Esophagus (tissue), 2 donors: ENCODE data around the gene SLCO3A1. TPM values are rescaled to one million over a fixed set of nuclear protein-coding genes. Genes with fewer than 3 reads are reported as not detected.
A peak's percentile ranks its signal among the peaks of the same experiment; 100 is the strongest.

Source experiments
- H3K27ac ChIP-seq, 2 donors: one replicate each; pipeline ENCODE4 v1.5.1; 2013; ENCODE audit warnings: low read depth in 2 of 2, mild to moderate bottlenecking in 2 of 2, inconsistent platforms in 1 of 2, low read length in 1 of 2, moderate library complexity in 1 of 2
- H3K27me3 ChIP-seq, 2 donors: one replicate each; pipeline ENCODE4 v1.6.1; 2013; ENCODE audit warnings: low read length in 2 of 2, control low read depth in 1 of 2, mild to moderate bottlenecking in 1 of 2; ENCODE audit not compliant: insufficient read depth in 2 of 2, control insufficient read depth in 1 of 2
- H3K36me3 ChIP-seq, 2 donors: one replicate each; pipeline ENCODE4 v1.6.1; 2013; ENCODE audit warnings: low read length in 1 of 2; ENCODE audit not compliant: control insufficient read depth in 2 of 2, insufficient read depth in 2 of 2
- H3K4me1 ChIP-seq, 2 donors: one replicate each; pipeline ENCODE4 v1.6.1; 2013; ENCODE audit warnings: low read length in 1 of 2; ENCODE audit not compliant: control insufficient read depth in 2 of 2, insufficient read depth in 2 of 2
- H3K4me3 ChIP-seq, 2 donors: one replicate each; pipeline ENCODE4 v1.5.1; 2013; ENCODE audit warnings: low read length in 2 of 2, mild to moderate bottlenecking in 2 of 2, low read depth in 1 of 2, moderate library complexity in 1 of 2
- H3K9me3 ChIP-seq, 2 donors: one replicate each; pipeline ENCODE4 v1.6.1; 2013; ENCODE audit warnings: mild to moderate bottlenecking in 2 of 2, low read depth in 1 of 2, low read length in 1 of 2, moderate library complexity in 1 of 2; ENCODE audit not compliant: control insufficient read depth in 2 of 2, insufficient read depth in 1 of 2
- WGBS, 2 donors: extraction: QIAGEN DNeasy Blood & Tissue Kit; methylation state at CpG; one replicate each; pipeline ENCODE4 v1.1.7; 2013; 5-methylcytosine and 5-hydroxymethylcytosine counted together
- polyA plus RNA-seq, 2 donors: library from polyadenylated mRNA; stranded (reverse); fragments of 200-250 nt; gene quantifications; one replicate each; pipeline ENCODE4 v1.2.3, GENCODE V29; 2013
- donor health status: healthy with polysubstance abuse.
- donor health status: Bipolar disorder and iron deficiency.

Gene SLCO3A1
- polyA plus RNA-seq, result 10 to 100 TPM; 18.2 to 18.5 TPM

DNA sequence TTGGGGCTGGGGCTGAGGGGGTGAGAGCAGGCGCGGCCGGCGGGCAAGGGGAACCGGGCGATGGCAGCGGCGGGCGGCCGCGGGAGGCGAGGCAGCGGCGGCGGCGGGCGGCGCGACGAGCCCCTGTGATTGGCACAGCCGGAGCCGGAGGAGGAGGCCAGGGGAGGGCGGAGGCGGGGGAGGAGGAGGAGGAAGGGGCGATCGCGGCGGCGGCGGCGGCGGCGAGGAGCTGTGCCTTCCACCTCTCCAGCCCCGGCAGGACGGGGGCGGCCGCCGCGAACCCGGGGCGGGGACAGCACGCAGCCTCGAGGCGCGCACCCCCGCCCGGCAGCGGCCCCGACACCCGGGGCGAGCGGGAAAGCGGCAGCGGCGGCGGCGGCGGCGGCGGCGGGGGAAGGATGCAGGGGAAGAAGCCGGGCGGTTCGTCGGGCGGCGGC is at the start of gene SLCO3A1:
Gene SLCO3A1 (plus strand): TSS at position 198 of the 437 bp plus-strand sequence.
- no peaks in the 10 kb centered on the region for H3K27me3 ChIP-seq
- no peaks in the 10 kb centered on the region for H3K9me3 ChIP-seq
- peak within 1 kb of the TSS; percentile 76 to 94 for H3K4me3 ChIP-seq
- peak within 1 kb of the TSS; percentile 96 to 98 for H3K27ac ChIP-seq
- 1% methylated on average over 32 to 67 of the region's 67 CpGs for WGBS, 2 donors
- H3K36me3 ChIP-seq, result no peaks in the 10 kb centered on the region
- peaks cover 4 to 10% of the 10 kb centered on the region in 2 donors for H3K4me1 ChIP-seq

DNA sequence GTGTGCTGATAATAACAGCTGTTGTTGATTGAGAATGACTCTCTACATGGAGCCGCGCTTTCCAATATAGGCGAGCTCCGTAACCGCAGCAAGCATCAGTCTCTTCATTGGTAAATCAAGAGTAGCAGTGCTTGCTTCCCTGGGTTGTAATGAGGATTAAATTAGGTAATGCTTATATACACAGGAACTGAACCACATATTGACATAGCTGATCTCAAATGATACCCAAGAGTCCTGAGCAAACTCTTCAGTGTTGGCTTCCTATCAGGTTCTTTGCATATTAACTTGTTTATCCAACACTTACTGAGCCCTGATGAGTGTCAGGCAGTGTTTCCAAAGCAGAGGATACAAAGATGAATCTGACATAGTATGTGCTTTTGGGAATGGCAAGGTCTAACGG is 46.4 kb upstream of the SLCO3A1 start:
- Histone ChIP-seq H3K9me3 (no peaks in the 10 kb centered on the region), H3K4me1 (no peaks in the 10 kb centered on the region), H3K4me3 (no peak overlapping the region), H3K36me3 (no peaks in the 10 kb centered on the region), H3K27ac (no peak overlapping the region), H3K27me3 (no peaks in the 10 kb centered on the region)
- WGBS, 2 donors, result 73 to 86% methylated on average over 6 of the region's 6 CpGs

DNA sequence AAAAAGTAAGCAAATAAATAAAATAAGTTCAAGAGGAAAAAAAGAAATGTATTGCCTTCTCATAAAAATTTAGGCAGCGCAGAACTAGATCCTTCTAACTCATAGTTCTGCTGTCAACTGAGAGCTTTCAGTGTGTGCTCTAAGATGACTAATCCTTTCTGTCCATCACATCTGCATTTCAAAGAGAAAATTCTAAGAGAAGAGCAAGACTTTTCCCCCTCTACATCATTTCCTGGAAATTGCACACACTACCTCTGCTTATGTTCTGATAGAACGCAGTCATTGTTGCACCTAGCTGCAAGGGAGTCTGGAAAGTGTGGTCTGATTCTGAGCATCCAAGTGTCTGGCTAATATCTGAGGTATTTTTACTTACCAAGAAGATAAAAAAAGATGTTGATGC is 39.6 kb upstream of the SLCO3A1 start:
- no peaks in the 10 kb centered on the region for H3K36me3 ChIP-seq
- WGBS, 2 donors, result 92 to 94% methylated on average over 2 of the region's 2 CpGs
- H3K9me3 ChIP-seq, result peaks cover 3 to 4% of the 10 kb centered on the region in 2 donors
- no peak overlapping the region for H3K27ac ChIP-seq
- no peaks in the 10 kb centered on the region for H3K27me3 ChIP-seq
- H3K4me3 ChIP-seq, result no peak overlapping the region
- no peaks in the 10 kb centered on the region for H3K4me1 ChIP-seq

DNA sequence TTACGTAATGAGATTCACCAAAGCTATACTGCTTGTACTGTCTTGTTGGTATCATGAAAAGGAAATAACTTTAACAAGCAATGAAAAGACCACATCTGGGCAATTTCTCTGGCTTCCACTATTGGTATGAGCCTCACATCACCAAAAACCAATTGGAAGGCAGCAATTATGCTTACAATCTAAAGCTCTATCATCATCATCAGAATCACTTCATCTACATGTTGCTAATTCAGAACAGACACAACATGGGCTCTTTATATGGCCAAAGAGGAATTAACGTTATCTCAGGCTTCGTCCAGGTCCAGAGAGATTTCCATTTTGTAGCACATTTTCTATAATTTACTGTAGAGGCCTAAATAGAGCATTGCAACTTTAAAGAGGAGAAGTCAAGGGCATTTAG is 36.6 kb upstream of the SLCO3A1 start:
- WGBS, 2 donors, result 89 to 90% methylated on average over 3 of the region's 3 CpGs
- no peak overlapping the region for H3K27ac ChIP-seq

GRCh38 chr15:91821458-91821857 is 32.0 kb upstream of the SLCO3A1 start:
- H3K27me3 ChIP-seq, result no peaks in the 10 kb centered on the region
- WGBS, 2 donors, result 59 to 70% methylated on average over 5 of the region's 5 CpGs
- no peaks in the 10 kb centered on the region for H3K36me3 ChIP-seq
- no peak overlapping the region for H3K27ac ChIP-seq
- H3K9me3 ChIP-seq, result no peaks in the 10 kb centered on the region
- H3K4me3 ChIP-seq, result no peak overlapping the region
- H3K4me1 ChIP-seq, result no peaks in the 10 kb centered on the region

More for the DNA sequence above, 36.6 kb upstream of the SLCO3A1 start:
- H3K4me1 ChIP-seq, result no peaks in the 10 kb centered on the region
- H3K27me3 ChIP-seq, result no peaks in the 10 kb centered on the region
- peaks cover 3 to 4% of the 10 kb centered on the region in 2 donors for H3K9me3 ChIP-seq
- no peak overlapping the region for H3K4me3 ChIP-seq
- no peaks in the 10 kb centered on the region for H3K36me3 ChIP-seq

GRCh38 chr15:91824256-91824655 is 29.3 kb upstream of the SLCO3A1 start:
- no peak overlapping the region for H3K4me3 ChIP-seq
- H3K9me3 ChIP-seq, result no peaks in the 10 kb centered on the region
- H3K36me3 ChIP-seq, result no peaks in the 10 kb centered on the region
- no peak overlapping the region for H3K27ac ChIP-seq
- 39 to 40% methylated on average over 3 of the region's 3 CpGs for WGBS, 2 donors
- no peaks in the 10 kb centered on the region for H3K27me3 ChIP-seq
- H3K4me1 ChIP-seq, result no peaks in the 10 kb centered on the region

- no peaks in the 10 kb centered on the region for H3K27me3 ChIP-seq
- WGBS, 2 donors, result 59 to 65% methylated on average over 5 of the region's 5 CpGs
These were observed 27.1 kb upstream of the SLCO3A1 start for GRCh38 chr15:91826443-91826842.

DNA sequence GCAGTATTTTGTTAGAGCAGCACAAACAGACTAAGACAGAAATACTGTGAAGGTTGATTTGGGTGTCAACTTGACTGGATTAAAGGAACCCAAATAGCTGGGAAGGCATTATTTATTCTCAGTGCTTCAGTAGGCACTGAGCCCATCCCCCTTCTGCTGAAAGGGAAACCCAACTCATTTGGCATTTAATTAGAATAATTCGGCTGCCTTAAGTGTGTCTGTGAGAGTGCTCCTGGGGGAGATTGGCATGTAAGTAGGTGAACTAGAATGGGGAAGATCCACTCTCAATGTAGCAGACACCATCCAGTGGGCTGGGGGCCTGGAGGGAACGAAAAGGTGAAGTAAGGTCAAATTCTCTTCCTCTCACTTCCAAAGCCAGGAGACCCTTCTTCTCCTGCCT is 20.5 kb upstream of the SLCO3A1 start:
- Histone ChIP-seq H3K4me1 (no peaks in the 10 kb centered on the region), H3K27me3 (no peaks in the 10 kb centered on the region), H3K9me3 (no peaks in the 10 kb centered on the region), H3K27ac (no peak overlapping the region), H3K4me3 (no peak overlapping the region), H3K36me3 (no peaks in the 10 kb centered on the region)
- 78 to 86% methylated on average over 2 of the region's 2 CpGs for WGBS, 2 donors

More at GRCh38 chr15:91826443-91826842, 27.1 kb upstream of the SLCO3A1 start:
- Histone ChIP-seq H3K36me3 (no peaks in the 10 kb centered on the region), H3K4me1 (no peaks in the 10 kb centered on the region), H3K4me3 (no peak overlapping the region), H3K9me3 (no peaks in the 10 kb centered on the region), H3K27ac (no peak overlapping the region)

- no peak overlapping the region for H3K27ac ChIP-seq
- no peaks in the 10 kb centered on the region for H3K9me3 ChIP-seq
- H3K4me1 ChIP-seq, result no peaks in the 10 kb centered on the region
- no peaks in the 10 kb centered on the region for H3K27me3 ChIP-seq
- no peak overlapping the region for H3K4me3 ChIP-seq
- H3K36me3 ChIP-seq, result no peaks in the 10 kb centered on the region
- 78 to 83% methylated on average over 6 of the region's 6 CpGs for WGBS, 2 donors
These were observed 13.6 kb upstream of the SLCO3A1 start for GRCh38 chr15:91839867-91840266.

- Histone ChIP-seq H3K27ac (no peak overlapping the region), H3K9me3 (no peaks in the 10 kb centered on the region), H3K4me1 (no peaks in the 10 kb centered on the region), H3K4me3 (no peak overlapping the region), H3K36me3 (no peaks in the 10 kb centered on the region), H3K27me3 (no peaks in the 10 kb centered on the region)
- 73 to 79% methylated on average over 3 of the region's 3 CpGs for WGBS, 2 donors
These were observed 11.6 kb upstream of the SLCO3A1 start for GRCh38 chr15:91841861-91842260.
